ENCODE measurements around the gene PRSS1. TPM values are rescaled to one million over a fixed set of nuclear protein-coding genes. Genes with fewer than 3 reads are reported as not detected.

The PRSS1 gene
- total RNA-seq, 3 donors from 2014 or later: not detected

DNA sequence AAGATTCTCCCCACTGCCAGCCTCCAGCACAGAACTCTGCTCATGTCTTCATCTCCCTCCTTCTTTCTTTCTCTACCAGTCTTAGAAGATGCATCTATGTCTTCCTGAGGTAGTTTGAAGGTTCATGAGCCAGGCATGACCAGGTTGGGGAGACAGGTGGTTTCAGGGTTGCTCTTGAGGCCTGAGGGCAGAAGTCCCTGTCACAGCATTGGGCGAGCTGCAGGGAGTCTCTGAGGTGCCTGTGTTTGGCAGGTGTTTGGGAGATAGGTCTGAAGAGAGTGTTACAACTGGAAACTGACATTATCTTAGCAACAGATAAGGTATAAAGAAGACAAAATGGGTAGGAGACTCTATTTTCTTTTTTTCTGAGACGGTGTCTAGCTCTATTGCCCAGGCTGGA lies 40.2 kb downstream of the PRSS1 start:
- intact Hi-C loops (cut with DNase I; ENCODE audit: low total_unique reads): no loop called here
- Histone ChIP-seq H3K36me3 (no peaks in the 10 kb centered on the region), H3K4me3 (no peak overlapping the region)

GRCh38 chr7:142790056-142790455 lies 40.8 kb downstream of the PRSS1 start:
- no peaks in the 10 kb centered on the region for H3K36me3 ChIP-seq
- intact Hi-C loops (cut with DNase I; ENCODE audit: low total_unique reads): no loop called here
- DNase-seq (ENCODE audit: low spot score in 2 of 2): no peak
- no peak overlapping the region for H3K4me3 ChIP-seq
- no peaks in the 10 kb centered on the region for H3K9me3 ChIP-seq
- no peak for TF ChIP-seq POLR2A (IDR thresholded peaks at IDR 0.05)
- no peak for TF ChIP-seq POLR2AphosphoS5 (IDR thresholded peaks at IDR 0.05)
- TF ChIP-seq CTCF (IDR thresholded peaks at IDR 0.05): no peak
- H3K27ac ChIP-seq: no peak overlapping the region
- peaks cover 0 to 2% of the 10 kb centered on the region in 2 donors for H3K27me3 ChIP-seq
- H3K4me1 ChIP-seq: no peaks in the 10 kb centered on the region

More for the DNA sequence above, 40.2 kb downstream of the PRSS1 start:
- no peak for TF ChIP-seq POLR2AphosphoS5 (IDR thresholded peaks at IDR 0.05)
- TF ChIP-seq POLR2A (IDR thresholded peaks at IDR 0.05): no peak
- no peak for TF ChIP-seq CTCF (IDR thresholded peaks at IDR 0.05)
- no peak for DNase-seq (ENCODE audit: low spot score in 2 of 2)
- no peaks in the 10 kb centered on the region for H3K27me3 ChIP-seq
- H3K4me1 ChIP-seq: no peaks in the 10 kb centered on the region
- no peak overlapping the region for H3K27ac ChIP-seq
- H3K9me3 ChIP-seq: no peaks in the 10 kb centered on the region

DNA sequence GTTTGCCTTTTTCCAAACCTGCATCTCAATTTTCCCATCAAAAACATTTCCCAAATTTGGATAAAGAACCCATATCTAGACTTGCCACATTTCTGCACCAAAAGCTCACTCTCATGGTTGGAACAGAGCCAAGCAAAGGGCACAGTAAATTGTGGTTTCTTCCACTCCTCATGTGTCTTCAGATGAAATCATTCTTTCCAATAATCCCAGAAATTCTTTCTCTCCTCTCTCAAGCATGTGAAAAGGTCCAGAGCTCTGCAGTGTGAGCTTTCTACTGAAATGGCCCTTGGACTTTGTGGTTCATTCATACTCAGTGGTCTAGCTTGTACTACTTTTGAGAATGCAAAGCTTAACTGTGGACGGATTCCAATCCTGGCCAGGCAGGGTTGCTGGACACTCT lies 41.3 kb downstream of the PRSS1 start:
- Histone ChIP-seq H3K4me3 (no peak overlapping the region), H3K27me3 (peaks cover 0 to 7% of the 10 kb centered on the region in 2 donors), H3K9me3 (no peaks in the 10 kb centered on the region), H3K4me1 (no peaks in the 10 kb centered on the region), H3K36me3 (no peaks in the 10 kb centered on the region), H3K27ac (no peak overlapping the region)
- TF ChIP-seq CTCF (IDR thresholded peaks at IDR 0.05): no peak
- no peak for TF ChIP-seq POLR2A (IDR thresholded peaks at IDR 0.05)
- no peak for TF ChIP-seq POLR2AphosphoS5 (IDR thresholded peaks at IDR 0.05)
- DNase-seq (ENCODE audit: low spot score in 2 of 2): no peak
- intact Hi-C loops (cut with DNase I; ENCODE audit: low total_unique reads): no loop called here

- H3K27ac ChIP-seq: no peak overlapping the region
- H3K4me3 ChIP-seq: no peak overlapping the region
- no peak for DNase-seq (ENCODE audit: low spot score in 2 of 2)
- no peaks in the 10 kb centered on the region for H3K4me1 ChIP-seq
- TF ChIP-seq POLR2AphosphoS5 (IDR thresholded peaks at IDR 0.05) (no peak), POLR2A (IDR thresholded peaks at IDR 0.05) (no peak), CTCF (IDR thresholded peaks at IDR 0.05) (no peak)
- no peaks in the 10 kb centered on the region for H3K36me3 ChIP-seq
- no peaks in the 10 kb centered on the region for H3K9me3 ChIP-seq
- peaks cover 0 to 16% of the 10 kb centered on the region in 2 donors for H3K27me3 ChIP-seq
- intact Hi-C loops (cut with DNase I; ENCODE audit: low total_unique reads): no loop called here
These were observed 42.2 kb downstream of the PRSS1 start for GRCh38 chr7:142791502-142791901.

GRCh38 chr7:142792129-142792528 lies 42.9 kb downstream of the PRSS1 start:
- peaks cover under 1 to 22% of the 10 kb centered on the region in 2 donors for H3K27me3 ChIP-seq
- H3K4me3 ChIP-seq: no peak overlapping the region
- TF ChIP-seq POLR2A (IDR thresholded peaks at IDR 0.05) (no peak), CTCF (IDR thresholded peaks at IDR 0.05) (no peak), POLR2AphosphoS5 (IDR thresholded peaks at IDR 0.05) (no peak)

More at GRCh38 chr7:142792129-142792528, 42.9 kb downstream of the PRSS1 start:
- no peak overlapping the region for H3K27ac ChIP-seq
- H3K36me3 ChIP-seq: no peaks in the 10 kb centered on the region
- H3K9me3 ChIP-seq: no peaks in the 10 kb centered on the region
- intact Hi-C loops (cut with DNase I; ENCODE audit: low total_unique reads): no loop called here
- H3K4me1 ChIP-seq: peaks cover 0 to 1% of the 10 kb centered on the region in 2 donors
- DNase-seq (ENCODE audit: low spot score in 2 of 2): no peak

All from breast epithelium (tissue), 4 donors.